Activated CD4-positive, alpha-beta T cell treated with anti-CD3 and anti-CD28 coated beads, Interleukin-2, amount 10 ng/mL, durations not matched to agents 24 days and 14 days (primary cell): Measurements from ENCODE around the gene DSCAM. TPM values are rescaled to one million over a fixed set of nuclear protein-coding genes. Genes with fewer than 3 reads are reported as not detected.

Source experiments
- DNase-seq: peaks from one replicate; pipeline ENCODE4 v3.0.0; 2022
- H3K27ac Mint-ChIP-seq: one replicate; pipeline ENCODE4 v1.8.0; 2022; ENCODE audit warnings: mild to moderate bottlenecking, mixed read lengths
- H3K27me3 Mint-ChIP-seq: one replicate; pipeline ENCODE4 v1.8.0; 2022; ENCODE audit warnings: mixed read lengths
- H3K36me3 Mint-ChIP-seq: one replicate; pipeline ENCODE4 v1.8.0; 2022; ENCODE audit warnings: low read depth, mild to moderate bottlenecking, mixed read lengths
- H3K4me1 Mint-ChIP-seq: one replicate; pipeline ENCODE4 v1.8.0; 2021; ENCODE audit warnings: mixed read lengths
- H3K4me3 Mint-ChIP-seq: one replicate; pipeline ENCODE4 v1.8.0; 2022; ENCODE audit warnings: mild to moderate bottlenecking, moderate library complexity, mixed read lengths
- H3K9me3 Mint-ChIP-seq: one replicate; pipeline ENCODE4 v1.8.0; 2021; ENCODE audit warnings: mixed read lengths
- intact Hi-C: fragments of 100-400 bp; cut with micrococcal nuclease; formaldehyde crosslinking; loops from one replicate; pipeline ENCODE4 v1.15.1; 2023
- total RNA-seq: library from RNA; stranded (reverse); gene quantifications from 2 replicates; pipeline ENCODE4 v1.2.3, GENCODE V29; 2022

Gene DSCAM
- total RNA-seq, 1 donor from 2014 or later: not detected

- Mint-ChIP-seq H3K27ac (no peak overlapping the region), H3K9me3 (no peaks in the 10 kb centered on the region), H3K36me3 (no peaks in the 10 kb centered on the region), H3K27me3 (no peaks in the 10 kb centered on the region), H3K4me3 (no peak overlapping the region), H3K4me1 (no peaks in the 10 kb centered on the region)
- no peak for DNase-seq
- intact Hi-C loops: no loop called here
Measured at GRCh38 chr21:40732253-40733023, 114.5 kb downstream of the DSCAM start.

GRCh38 chr21:40731206-40731605, 115.8 kb downstream of the DSCAM start:
- no peaks in the 10 kb centered on the region for H3K27me3 Mint-ChIP-seq
- intact Hi-C loops: no loop called here
- H3K4me1 Mint-ChIP-seq: no peaks in the 10 kb centered on the region
- H3K27ac Mint-ChIP-seq: no peak overlapping the region
- no peaks in the 10 kb centered on the region for H3K9me3 Mint-ChIP-seq
- H3K36me3 Mint-ChIP-seq: no peaks in the 10 kb centered on the region
- DNase-seq: no peak
- H3K4me3 Mint-ChIP-seq: no peak overlapping the region

- Mint-ChIP-seq H3K27me3 (no peaks in the 10 kb centered on the region), H3K4me1 (no peaks in the 10 kb centered on the region), H3K4me3 (no peak overlapping the region), H3K9me3 (no peaks in the 10 kb centered on the region), H3K27ac (no peak overlapping the region), H3K36me3 (no peaks in the 10 kb centered on the region)
- no peak for DNase-seq
- intact Hi-C loops: no loop called here
Measured at GRCh38 chr21:40730426-40730800, 116.5 kb downstream of the DSCAM start.

GRCh38 chr21:40729761-40730425, 117.1 kb downstream of the DSCAM start:
- DNase-seq: no peak
- H3K9me3 Mint-ChIP-seq: no peaks in the 10 kb centered on the region
- no peaks in the 10 kb centered on the region for H3K27me3 Mint-ChIP-seq
- intact Hi-C loops: no loop called here
- no peaks in the 10 kb centered on the region for H3K4me1 Mint-ChIP-seq
- no peaks in the 10 kb centered on the region for H3K36me3 Mint-ChIP-seq
- H3K4me3 Mint-ChIP-seq: no peak overlapping the region
- H3K27ac Mint-ChIP-seq: no peak overlapping the region

- Mint-ChIP-seq H3K27me3 (no peaks in the 10 kb centered on the region), H3K27ac (no peak overlapping the region), H3K9me3 (peaks cover 13% of the 10 kb centered on the region), H3K4me3 (no peak overlapping the region), H3K4me1 (no peaks in the 10 kb centered on the region), H3K36me3 (no peaks in the 10 kb centered on the region)
- intact Hi-C loops: no loop called here
- no peak for DNase-seq
Measured at GRCh38 chr21:40723966-40724365, 123.0 kb downstream of the DSCAM start.

GRCh38 chr21:40723317-40723716, 123.6 kb downstream of the DSCAM start:
- Mint-ChIP-seq H3K4me3 (no peak overlapping the region), H3K27ac (no peak overlapping the region), H3K4me1 (no peaks in the 10 kb centered on the region), H3K36me3 (no peaks in the 10 kb centered on the region), H3K9me3 (peaks cover 13% of the 10 kb centered on the region), H3K27me3 (no peaks in the 10 kb centered on the region)
- intact Hi-C loops: no loop called here
- no peak for DNase-seq

GRCh38 chr21:40719615-40720014, 127.3 kb downstream of the DSCAM start:
- Mint-ChIP-seq H3K4me3 (no peak overlapping the region), H3K4me1 (no peaks in the 10 kb centered on the region)

GRCh38 chr21:40717028-40717427, 129.9 kb downstream of the DSCAM start:
- Mint-ChIP-seq H3K27ac (no peak overlapping the region), H3K27me3 (no peaks in the 10 kb centered on the region)
- intact Hi-C loops: no loop called here

More at GRCh38 chr21:40719615-40720014, 127.3 kb downstream of the DSCAM start:
- intact Hi-C loops: no loop called here
- Mint-ChIP-seq H3K9me3 (peaks cover 13% of the 10 kb centered on the region), H3K27me3 (no peaks in the 10 kb centered on the region), H3K27ac (no peak overlapping the region), H3K36me3 (no peaks in the 10 kb centered on the region)
- no peak for DNase-seq

GRCh38 chr21:40714536-40714935, 132.4 kb downstream of the DSCAM start:
- Mint-ChIP-seq H3K27me3 (no peaks in the 10 kb centered on the region), H3K27ac (no peak overlapping the region), H3K4me1 (no peaks in the 10 kb centered on the region), H3K36me3 (no peaks in the 10 kb centered on the region), H3K4me3 (no peak overlapping the region), H3K9me3 (no peaks in the 10 kb centered on the region)
- intact Hi-C loops: no loop called here
- no peak for DNase-seq

More at GRCh38 chr21:40717028-40717427, 129.9 kb downstream of the DSCAM start:
- peaks cover 13% of the 10 kb centered on the region for H3K9me3 Mint-ChIP-seq
- no peak overlapping the region for H3K4me3 Mint-ChIP-seq
- DNase-seq: no peak
- H3K36me3 Mint-ChIP-seq: no peaks in the 10 kb centered on the region
- H3K4me1 Mint-ChIP-seq: no peaks in the 10 kb centered on the region

GRCh38 chr21:40707656-40708244, 139.2 kb downstream of the DSCAM start:
- no peak for DNase-seq
- no peak overlapping the region for H3K27ac Mint-ChIP-seq
- no peaks in the 10 kb centered on the region for H3K9me3 Mint-ChIP-seq
- H3K36me3 Mint-ChIP-seq: no peaks in the 10 kb centered on the region
- H3K27me3 Mint-ChIP-seq: no peaks in the 10 kb centered on the region
- H3K4me3 Mint-ChIP-seq: no peak overlapping the region
- no peaks in the 10 kb centered on the region for H3K4me1 Mint-ChIP-seq
- intact Hi-C loops: no loop called here

- DNase-seq: no peak
- Mint-ChIP-seq H3K27ac (no peak overlapping the region), H3K27me3 (no peaks in the 10 kb centered on the region), H3K4me1 (no peaks in the 10 kb centered on the region), H3K9me3 (no peaks in the 10 kb centered on the region), H3K4me3 (no peak overlapping the region), H3K36me3 (no peaks in the 10 kb centered on the region)
- intact Hi-C loops: no loop called here
Measured at GRCh38 chr21:40706806-40707655, 139.9 kb downstream of the DSCAM start.

GRCh38 chr21:40706176-40706575, 140.8 kb downstream of the DSCAM start:
- intact Hi-C loops: no loop called here
- Mint-ChIP-seq H3K36me3 (no peaks in the 10 kb centered on the region), H3K27ac (no peak overlapping the region), H3K27me3 (no peaks in the 10 kb centered on the region), H3K9me3 (no peaks in the 10 kb centered on the region), H3K4me3 (no peak overlapping the region), H3K4me1 (no peaks in the 10 kb centered on the region)
- DNase-seq: no peak

GRCh38 chr21:40704141-40704540, 142.8 kb downstream of the DSCAM start:
- no peak overlapping the region for H3K4me3 Mint-ChIP-seq
- no peaks in the 10 kb centered on the region for H3K9me3 Mint-ChIP-seq
- H3K36me3 Mint-ChIP-seq: no peaks in the 10 kb centered on the region
- DNase-seq: no peak
- intact Hi-C loops: no loop called here
- no peak overlapping the region for H3K27ac Mint-ChIP-seq
- no peaks in the 10 kb centered on the region for H3K27me3 Mint-ChIP-seq
- peaks cover 2% of the 10 kb centered on the region for H3K4me1 Mint-ChIP-seq

GRCh38 chr21:40699366-40699765, 147.6 kb downstream of the DSCAM start:
- Mint-ChIP-seq H3K27ac (no peak overlapping the region), H3K9me3 (no peaks in the 10 kb centered on the region), H3K36me3 (no peaks in the 10 kb centered on the region), H3K4me3 (no peak overlapping the region), H3K4me1 (peaks cover 3% of the 10 kb centered on the region), H3K27me3 (no peaks in the 10 kb centered on the region)
- intact Hi-C loops: no loop called here
- DNase-seq: peak; percentile 3
